ENCODE results near the gene KRTAP12-4.
"Not testable (repeated sequence)": the region's sequence is repeated elsewhere in the genome, so short reads cannot be mapped to it uniquely, and the experiment has no call there.

Gene KRTAP12-4

GRCh38 chr21:44687671-44688070 is 33.2 kb upstream of the KRTAP12-4 start:
- in situ Hi-C loops (cut with MboI; ENCODE audit: low sequenced_read_pairs): no loop called here

GRCh38 chr21:44686843-44687561 is 32.5 kb upstream of the KRTAP12-4 start:
- in situ Hi-C loops (cut with MboI; ENCODE audit: low sequenced_read_pairs): no loop called here

GRCh38 chr21:44686000-44686781 is 31.7 kb upstream of the KRTAP12-4 start:
- in situ Hi-C loops (cut with MboI; ENCODE audit: low sequenced_read_pairs): no loop called here

GRCh38 chr21:44685050-44685449 is 30.6 kb upstream of the KRTAP12-4 start:
- in situ Hi-C loops (cut with MboI; ENCODE audit: low sequenced_read_pairs): not testable (repeated sequence)

DNA sequence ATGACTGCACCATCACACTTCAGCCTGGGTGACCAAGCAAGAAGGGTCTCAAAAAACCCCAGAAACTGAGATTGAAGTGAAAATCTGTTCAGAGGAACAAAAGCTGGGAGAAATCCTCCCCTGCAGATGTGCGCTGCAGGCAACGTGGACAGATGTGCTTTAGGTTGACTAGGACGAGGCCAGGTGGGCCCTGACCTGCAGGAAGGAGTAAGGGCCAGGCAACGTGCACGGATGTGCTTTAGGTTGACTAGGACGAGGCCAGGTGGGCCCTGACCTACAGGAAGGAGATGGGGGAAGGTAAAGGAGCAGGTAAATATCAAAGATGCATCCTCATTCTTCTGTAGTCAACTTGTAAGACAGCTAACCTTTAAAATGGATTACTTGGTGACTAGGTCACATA is 30.0 kb upstream of the KRTAP12-4 start:
- in situ Hi-C loops (cut with MboI; ENCODE audit: low sequenced_read_pairs): no loop called here

- in situ Hi-C loops (cut with MboI; ENCODE audit: low sequenced_read_pairs): no loop called here
Observed at GRCh38 chr21:44684077-44684476, 29.6 kb upstream of the KRTAP12-4 start.

GRCh38 chr21:44682580-44683151 is 28.2 kb upstream of the KRTAP12-4 start:
- in situ Hi-C loops (cut with MboI; ENCODE audit: low sequenced_read_pairs): no loop called here

DNA sequence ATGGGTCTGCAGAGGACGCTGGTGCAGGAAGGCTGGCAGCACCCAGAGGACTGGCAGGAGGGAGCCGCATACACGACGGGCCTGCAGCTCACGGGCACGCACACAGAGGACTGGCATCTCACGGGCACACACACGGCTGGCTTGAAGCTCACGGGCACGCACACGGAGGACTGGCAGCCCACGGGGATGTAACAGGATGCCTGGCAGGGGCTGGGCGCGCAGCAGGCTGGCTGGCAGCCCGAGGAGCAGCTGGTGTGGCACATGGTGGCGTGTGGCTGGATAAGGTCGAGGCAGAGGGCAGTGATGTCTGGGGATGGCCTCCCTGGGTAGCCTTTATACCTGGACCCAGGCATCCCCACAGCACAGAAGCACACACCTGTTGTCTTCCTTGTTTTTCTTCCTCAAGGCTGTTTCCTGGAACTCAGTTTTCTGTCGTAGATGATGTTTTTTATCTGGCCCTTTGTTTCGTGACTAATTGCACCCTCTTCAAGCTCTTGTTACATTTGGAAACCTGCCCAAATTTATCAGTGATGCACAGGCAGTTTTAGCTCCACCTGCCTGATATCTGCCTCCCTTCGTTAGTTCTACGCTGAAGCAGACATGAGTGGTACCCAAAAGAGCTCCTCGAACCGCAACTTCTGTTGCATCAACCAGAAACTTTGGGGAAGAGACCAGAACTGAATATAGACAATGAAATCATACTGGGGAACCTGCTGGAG is 27.6 kb upstream of the KRTAP12-4 start, which contains the start of gene KRTAP12-1:
Gene KRTAP12-1, minus strand, starts transcription at position 303 of the 719 bp plus-strand sequence. Its CDS starts 40 bp downstream, at position 263.
- in situ Hi-C loops (cut with MboI; ENCODE audit: low sequenced_read_pairs): no loop called here

- in situ Hi-C loops (cut with MboI; ENCODE audit: low sequenced_read_pairs): no loop called here
Observed at GRCh38 chr21:44681152-44681551, 26.7 kb upstream of the KRTAP12-4 start.

GRCh38 chr21:44677881-44678280 is 23.4 kb upstream of the KRTAP12-4 start:
- in situ Hi-C loops (cut with MboI; ENCODE audit: low sequenced_read_pairs): no loop called here

DNA sequence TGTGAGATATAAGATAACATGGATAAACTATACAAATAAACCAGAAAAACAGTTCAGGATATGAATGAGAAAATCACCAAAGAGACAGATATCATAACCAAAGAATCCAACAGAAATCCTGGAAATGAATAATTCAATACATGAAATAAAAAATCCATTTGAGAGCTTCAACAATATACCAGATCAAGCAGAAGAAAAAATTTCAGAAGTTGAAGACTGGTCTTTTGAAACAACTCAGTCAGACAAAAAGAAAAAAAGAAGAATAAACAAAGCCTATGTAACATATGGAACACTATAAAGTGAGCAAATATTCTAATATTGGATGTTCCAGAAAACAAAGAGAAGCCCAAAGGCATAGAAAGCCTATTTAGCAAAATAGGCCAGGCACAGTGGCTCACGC is 17.5 kb upstream of the KRTAP12-4 start:
- in situ Hi-C loops (cut with MboI; ENCODE audit: low sequenced_read_pairs): no loop called here

DNA sequence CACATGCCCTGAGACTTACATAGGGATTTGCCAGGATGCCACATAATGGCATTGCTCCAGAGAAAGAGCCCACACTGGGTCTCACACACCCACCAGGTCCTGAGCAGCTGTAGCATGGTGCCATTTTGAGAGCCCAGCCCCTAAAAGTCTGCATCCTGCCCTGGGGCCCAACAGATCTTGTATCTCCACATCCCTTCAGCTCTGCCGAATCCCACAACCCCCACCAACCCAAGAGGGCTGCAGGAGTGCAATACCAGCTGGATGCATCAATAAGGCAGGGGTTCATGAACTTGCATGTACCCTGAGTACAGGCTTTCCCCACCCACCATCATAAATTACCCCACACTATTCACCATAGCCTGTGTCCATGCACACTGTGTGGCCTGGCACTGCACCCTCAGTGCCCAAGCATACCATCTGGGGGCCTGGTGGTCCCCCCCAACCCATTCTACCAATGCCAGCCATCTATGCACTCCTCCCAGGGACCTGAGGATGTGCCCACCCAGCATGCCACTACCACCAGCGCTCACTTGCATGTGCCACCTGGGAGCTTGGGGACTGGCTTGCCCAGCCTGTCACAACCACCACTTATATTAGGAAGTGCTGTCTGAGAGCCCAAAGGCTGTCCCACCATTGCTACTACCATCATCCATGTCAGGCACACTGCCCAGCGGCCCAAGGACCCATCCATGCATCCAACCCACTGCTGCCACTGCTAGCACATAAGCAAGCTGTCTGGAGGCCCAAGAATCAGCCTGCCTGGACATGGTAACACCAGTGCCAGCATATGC is 16.4 kb upstream of the KRTAP12-4 start:
- in situ Hi-C loops (cut with MboI; ENCODE audit: low sequenced_read_pairs): no loop called here

GRCh38 chr21:44667612-44668011 is 13.2 kb upstream of the KRTAP12-4 start:
- in situ Hi-C loops (cut with MboI; ENCODE audit: low sequenced_read_pairs): no loop called here

DNA sequence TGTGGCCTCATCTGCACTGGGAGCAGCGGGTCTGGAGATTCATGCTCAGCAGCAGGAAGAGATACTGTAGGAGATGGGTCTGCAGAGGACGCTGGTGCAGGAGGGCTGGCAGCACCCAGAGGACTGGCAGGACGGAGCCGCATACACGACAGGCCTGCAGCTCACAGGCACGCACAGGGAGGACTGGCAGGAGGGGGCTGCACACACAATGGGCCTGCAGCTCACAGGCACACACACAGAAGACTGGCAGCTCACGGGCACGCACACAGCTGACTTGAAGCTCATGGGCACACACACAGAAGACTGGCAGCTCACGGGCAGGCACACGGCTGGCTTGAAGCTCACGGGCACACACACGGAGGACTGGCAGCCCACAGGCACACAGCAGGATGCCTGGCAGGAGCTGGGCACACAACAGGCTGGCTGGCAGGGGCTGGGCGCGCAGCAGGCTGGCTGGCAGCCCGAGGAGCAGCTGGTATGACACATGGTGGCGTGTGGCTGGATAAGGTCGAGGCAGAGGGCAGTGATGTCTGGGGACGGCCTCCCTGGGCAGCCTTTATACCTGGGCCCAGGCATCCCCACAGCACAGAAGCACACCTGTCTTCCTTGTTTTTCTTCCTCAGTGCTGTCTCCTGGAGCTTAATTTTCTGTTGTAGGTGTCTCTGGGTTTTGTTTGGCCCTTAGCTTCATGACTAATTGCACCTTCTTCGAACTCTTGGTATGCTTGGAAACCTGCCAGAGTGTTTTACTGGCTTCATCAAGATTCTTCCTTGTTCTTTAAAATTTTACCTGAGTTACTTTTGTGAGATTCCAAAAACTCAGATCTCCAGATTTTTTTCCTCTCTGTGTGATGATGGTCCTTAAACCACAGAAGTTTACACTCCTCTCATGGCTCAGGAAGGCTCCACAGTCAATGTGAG is 12.2 kb upstream of the KRTAP12-4 start, which contains the start of gene KRTAP12-2:
Gene KRTAP12-2, minus strand, starts transcription at position 527 of the 920 bp plus-strand sequence. Its CDS starts 41 bp downstream, at position 486.
- in situ Hi-C loops (cut with MboI; ENCODE audit: low sequenced_read_pairs): no loop called here

- in situ Hi-C loops (cut with MboI; ENCODE audit: low sequenced_read_pairs): no loop called here
Observed at GRCh38 chr21:44664691-44665090, 10.2 kb upstream of the KRTAP12-4 start.

- in situ Hi-C loops (cut with MboI; ENCODE audit: low sequenced_read_pairs): not testable (repeated sequence)
Observed at GRCh38 chr21:44661567-44661966, 7.1 kb upstream of the KRTAP12-4 start.

DNA sequence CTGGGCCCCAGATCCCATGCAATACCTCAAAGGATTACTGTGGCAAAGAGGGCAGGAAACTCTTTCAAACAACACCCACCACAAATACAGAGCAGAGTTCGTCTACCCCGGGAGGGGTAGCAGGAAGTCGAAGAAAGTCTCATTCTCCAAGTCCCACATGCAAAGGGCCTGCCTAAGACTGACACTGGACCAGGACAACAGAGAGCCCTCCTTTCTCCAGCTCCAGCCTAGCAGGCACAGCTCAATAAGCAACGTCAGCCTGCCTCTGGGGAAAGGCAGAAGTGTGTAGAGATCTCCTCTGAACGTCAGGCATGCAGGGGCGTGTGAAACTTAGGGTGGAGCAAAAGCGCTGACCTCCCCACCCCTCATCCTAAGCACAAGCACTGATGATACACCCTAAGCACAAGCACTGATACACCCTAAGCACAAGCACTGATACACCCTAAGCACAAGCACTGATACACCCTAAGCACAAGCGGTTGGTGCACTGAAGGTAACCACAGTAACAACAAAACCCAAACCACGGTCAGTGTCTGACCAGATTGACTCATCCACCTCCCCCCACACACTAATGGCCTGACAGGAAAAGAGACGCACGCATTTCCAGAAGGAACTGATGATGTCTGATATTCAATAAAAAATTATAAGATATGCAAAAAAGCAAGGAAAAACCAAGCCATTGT is 4.6 kb upstream of the KRTAP12-4 start:
- in situ Hi-C loops (cut with MboI; ENCODE audit: low sequenced_read_pairs): no loop called here

GRCh38 chr21:44658541-44658910 is 4.1 kb upstream of the KRTAP12-4 start:
- in situ Hi-C loops (cut with MboI; ENCODE audit: low sequenced_read_pairs): no loop called here
